Measurements from ENCODE around the gene GLCCI1.
A peak's percentile ranks its signal among the peaks of the same experiment; 100 is the strongest.
"Not testable (repeated sequence)": the region's sequence is repeated elsewhere in the genome, so short reads cannot be mapped to it uniquely, and the experiment has no call there.

GLCCI1 gene

DNA sequence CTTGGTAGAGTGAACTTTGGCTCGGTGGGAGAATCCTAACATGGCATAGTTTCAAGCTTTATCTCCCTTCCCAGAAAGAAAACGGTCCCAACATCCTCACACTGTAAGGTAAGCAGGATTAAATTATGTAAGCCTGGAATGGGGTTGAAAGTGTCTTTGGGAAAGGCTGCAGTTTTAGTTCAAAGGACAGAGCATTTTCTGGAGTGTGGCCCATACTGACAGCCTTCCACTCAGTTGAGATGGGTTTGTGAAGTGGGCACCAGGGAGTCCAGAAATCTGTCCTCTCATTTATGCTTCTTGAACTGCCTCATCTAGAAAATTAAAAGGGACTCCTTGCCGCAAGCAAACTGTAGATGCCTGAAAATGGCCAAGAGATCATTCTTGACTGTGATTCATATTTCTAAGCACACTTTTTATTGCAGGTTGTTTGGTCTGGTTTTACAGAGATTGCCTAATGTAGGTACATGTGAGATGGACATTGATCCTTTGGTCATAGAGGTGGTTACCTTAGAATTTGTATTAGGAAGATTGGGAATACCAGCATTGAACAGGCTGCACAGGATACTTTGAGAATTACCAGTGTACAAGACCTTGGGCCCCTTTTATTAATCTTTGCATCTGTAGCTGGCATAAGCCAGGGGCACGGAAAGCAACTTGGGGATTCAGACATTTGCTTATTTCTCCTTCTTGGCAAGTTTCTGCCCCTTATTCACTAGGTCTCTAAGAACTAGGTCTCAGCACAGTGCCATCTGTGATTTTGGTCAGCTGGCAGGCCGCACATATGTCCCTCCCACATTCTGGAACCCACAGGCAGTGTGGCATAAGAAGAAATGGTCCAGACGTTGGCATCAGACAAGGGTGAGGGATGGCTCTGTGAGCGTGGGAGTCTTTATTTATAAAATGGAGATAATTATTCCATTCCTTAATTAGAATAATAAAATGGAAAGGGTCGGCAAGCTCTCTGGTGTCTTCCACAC is 125.9 kb downstream of the GLCCI1 start:
- no peak for DNase-seq (ENCODE audit: low read depth)

DNA sequence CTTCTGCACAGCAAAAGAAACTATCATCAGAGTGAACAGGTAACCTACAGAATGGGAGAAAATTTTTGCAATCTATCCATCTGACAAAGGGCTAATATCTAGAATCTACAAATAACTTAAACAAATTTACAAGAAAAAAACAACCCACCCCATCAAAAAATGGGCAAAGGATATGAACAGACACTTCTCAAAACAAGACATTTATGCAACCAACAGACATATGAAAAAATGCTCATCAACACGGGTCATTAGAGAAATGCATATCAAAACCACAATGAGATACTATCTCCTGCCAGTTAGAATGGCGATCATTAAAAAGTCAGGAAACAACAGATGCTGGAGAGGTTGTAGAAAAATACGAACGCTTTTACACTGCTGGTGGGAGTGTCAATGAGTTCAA is 132.7 kb downstream of the GLCCI1 start:
- not testable (repeated sequence) for DNase-seq (ENCODE audit: low read depth)

DNA sequence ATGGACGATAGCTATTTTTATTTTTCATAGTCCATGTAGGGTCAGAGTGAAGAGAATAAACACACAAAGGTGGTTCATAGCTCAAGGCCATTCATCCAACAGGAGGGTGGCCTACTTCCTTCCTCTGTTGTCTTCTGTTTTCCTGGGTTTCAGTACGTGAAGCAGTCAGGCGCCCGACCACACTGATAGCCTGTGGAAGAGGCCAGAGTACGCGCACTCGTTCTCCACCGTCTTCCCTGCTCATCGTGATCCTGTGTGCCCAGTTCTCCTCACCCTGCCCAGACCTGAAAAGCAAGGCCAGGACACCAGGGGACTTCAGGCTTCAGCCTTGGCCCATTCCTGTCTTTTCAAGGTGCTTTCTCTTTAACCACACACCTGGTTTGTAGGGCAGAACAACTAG is 134.7 kb downstream of the GLCCI1 start:
- no peak for DNase-seq (ENCODE audit: low read depth)

DNA sequence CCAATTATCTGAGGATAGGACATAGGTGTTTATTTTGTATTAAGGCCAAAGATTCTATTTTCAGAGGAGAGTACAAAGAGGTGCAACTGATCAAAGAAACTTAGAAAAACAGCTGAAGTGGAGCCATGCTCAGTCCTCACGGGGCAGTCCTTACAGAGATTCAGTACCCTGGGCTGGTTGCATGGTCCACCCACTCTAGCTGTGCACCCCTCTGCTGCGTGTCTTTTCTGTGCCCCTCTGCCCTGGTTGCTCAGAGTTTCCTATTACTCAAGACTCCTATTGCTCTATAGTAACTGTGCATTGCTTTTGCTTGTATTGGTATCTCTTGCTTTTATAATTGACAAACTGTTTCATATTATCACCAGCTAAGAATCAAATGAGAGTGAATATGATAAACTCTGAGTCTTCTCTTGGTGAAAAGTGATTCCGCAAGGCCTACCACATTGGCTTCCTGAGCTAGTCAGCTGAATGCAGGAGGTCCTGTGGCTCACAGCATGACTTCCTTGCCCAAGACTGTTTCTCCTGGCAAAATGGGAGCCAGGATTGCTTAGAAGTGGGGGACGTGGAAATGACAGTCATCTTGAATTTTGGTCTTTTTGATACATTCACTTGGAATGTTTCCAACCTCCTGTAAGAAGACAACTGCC is 137.0 kb downstream of the GLCCI1 start:
- no peak for DNase-seq (ENCODE audit: low read depth)

DNA sequence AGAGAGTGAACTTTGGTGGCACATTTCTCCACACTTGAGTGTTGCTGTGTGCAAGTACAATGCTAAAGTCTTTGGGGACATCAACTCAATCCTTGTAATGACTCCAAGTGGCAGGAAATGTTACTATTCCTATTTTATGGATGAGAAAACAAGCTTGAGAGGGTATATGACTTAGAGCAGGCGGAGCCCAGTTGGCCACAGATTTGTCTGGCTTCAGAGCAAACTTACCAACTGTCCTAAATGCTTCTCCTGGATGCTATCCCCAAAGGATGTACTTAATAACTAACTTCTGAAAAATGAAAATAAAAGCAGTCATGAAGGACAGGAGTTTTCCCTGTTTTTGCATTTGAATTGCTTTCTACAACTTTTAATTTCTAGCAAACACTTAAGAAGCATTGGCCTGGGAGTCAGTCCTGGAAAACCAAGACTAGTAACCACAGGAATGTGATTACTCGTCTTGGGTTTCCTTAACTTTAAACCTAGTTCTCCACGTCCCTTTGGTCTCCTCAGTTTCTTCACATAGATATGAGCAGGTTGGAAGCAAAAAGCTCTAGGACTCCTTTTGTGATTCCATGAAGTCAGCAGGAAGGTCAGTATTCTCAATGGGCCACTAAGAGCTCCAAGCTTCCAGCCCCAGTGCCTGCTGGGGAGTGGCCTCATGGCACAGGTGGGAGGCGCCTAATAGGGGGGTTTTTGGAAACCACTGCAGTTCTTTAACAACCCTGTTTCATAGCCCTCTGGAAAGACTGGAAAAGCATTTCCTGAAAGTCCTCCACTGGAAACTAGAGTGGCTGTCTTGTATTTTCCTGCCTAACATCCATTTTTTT is 140.8 kb downstream of the GLCCI1 start:
- no peak for DNase-seq (ENCODE audit: low read depth)

DNA sequence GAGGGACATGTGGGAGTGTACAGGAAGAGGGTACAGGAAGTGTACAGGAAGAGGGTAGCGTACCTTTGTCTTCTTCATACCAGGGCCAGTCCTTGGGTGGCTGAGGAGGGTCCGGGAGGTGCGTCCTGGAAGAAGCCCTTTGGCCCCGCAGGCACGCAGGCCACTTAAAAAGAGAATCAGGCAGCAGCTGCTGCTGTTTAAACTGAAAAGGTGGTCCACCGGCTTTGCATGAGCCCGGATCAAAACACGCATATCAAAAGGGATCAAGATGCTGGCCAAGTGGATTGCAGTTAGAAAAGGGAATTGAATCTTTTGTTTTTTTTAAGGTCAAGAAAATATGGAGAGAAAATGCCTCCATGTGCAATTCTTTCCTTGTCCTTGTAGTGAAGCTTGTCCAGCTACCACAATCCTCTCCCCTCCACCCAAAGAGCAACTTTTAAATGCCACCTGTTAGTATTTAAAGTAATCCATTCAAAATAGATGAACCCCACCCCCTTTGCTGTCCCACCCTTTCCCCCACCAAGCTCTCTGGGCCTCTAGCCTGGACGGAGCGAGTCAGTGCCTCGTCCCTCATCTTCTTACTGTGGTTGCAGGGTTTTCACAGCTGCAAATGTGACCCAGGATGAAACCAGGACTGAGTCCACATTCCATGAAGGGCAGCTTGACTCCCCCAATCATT is 142.8 kb downstream of the GLCCI1 start:
- DNase-seq (ENCODE audit: low read depth): no peak

DNA sequence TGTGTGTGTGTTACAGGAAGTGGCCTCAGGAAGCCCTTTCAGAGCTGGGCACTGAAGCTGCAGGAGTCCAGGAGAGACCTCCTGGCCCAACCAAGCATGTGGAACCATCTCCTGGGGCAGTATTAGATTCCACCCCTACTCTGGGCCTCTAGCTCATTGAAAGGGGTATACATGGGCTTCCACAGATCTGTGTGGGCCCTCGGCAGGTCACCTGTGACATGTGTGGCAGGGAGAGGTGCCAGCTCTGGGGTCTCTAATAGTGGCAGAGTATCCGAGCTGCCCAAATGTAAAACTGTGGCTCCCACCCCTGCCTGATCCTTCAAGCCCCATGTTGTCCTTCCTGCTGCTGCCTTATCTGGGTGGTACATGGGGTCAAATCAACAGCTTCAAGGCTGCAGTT is 144.1 kb downstream of the GLCCI1 start:
- no peak for DNase-seq (ENCODE audit: low read depth)

DNA sequence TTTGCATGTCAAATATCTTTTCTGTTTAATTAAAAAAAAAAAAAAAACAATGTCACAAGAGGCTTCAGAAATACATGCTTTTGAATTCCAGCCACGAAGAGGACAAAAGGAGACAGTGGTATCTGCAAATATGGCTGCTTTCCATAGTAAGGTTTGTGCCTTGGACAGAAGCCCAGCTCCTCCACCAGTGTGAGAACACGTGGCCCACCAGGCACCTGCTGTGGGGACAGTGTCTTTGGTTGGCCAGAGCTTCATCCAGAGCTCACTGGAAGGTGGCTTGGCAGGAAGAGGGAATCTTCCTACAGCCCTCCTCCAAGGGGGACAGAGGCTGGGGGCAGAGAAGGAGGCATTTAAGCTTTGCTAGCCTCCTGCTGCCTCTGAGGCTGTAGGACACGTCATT is 144.6 kb downstream of the GLCCI1 start:
- no peak for DNase-seq (ENCODE audit: low read depth)

DNA sequence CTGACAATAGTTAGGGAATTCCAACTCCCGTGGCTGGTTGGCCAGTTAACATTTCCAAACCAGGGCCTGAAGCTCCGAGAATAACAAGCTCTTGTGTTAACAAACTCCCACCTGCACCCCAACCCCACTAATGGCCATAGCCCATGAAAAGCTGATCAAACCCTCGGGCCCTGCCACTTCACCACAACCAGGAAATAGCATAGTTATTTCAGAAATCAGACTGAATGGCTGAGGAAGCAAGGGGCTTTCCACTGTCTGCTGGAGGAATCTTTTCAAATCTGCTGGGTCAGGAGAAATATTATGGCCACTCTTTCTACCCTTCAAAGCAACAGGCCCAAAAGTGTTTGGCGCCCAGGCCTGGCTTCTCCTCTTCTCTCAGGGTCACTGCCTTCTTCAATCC is 145.6 kb downstream of the GLCCI1 start:
- DNase-seq (ENCODE audit: low read depth): no peak

DNA sequence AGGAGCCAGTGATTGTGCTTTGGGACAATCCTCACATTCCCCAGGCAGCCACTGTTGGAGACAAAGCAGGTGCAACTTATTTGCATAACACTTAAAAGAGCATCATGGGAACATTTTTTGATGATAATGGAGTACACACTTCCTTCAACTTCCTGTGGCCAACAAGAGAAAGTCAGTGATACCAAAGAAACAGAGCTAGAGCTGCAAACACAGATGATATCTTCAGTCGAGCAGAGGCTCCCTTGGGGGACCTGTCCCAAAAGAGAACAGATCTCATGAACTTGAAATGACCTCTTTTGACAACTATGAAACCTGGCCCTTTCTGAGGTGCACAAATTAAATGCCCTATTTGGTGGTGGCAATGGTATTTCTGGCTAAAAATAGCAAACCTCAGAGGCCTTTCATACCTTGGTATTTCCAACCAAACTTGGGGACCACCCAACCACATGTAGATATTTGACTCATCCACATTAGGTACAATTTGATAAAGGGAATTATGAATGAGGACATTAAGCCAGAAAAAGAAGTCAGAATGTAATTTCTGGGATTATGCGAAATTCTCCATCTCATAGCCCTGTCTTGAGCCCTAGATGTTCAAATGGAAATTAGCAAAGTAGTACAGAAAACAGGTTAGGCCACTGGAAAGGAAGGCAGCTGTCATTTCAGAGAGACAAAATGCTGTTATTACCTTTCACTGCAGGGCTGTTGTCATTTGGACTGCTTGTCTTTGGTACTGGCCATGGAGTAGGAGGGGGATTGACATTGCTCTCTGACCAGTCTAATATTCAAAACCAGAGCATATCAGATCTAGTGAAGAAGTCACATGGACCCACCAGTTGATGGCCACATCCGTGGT is 147.2 kb downstream of the GLCCI1 start:
- DNase-seq (ENCODE audit: low read depth): no peak

DNA sequence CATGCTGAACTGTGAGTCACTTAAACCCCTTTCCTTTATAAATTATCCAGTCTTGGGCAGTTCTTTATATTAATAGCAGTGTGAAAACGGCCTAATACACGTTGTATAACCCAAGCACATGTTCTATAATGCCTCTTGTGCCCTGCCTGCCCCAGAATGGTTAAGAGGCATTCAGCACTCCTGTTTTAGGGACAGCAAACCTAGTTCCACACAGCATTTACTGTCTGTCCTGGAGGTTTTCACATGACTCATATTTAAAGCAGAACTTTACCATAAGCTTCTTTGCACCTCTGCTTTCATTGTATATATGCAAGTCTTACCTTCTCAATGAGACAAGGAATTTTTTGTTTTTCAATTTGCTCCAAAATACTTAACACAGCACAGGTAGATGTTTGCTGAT is 148.6 kb downstream of the GLCCI1 start:
- DNase-seq (ENCODE audit: low read depth): no peak

DNA sequence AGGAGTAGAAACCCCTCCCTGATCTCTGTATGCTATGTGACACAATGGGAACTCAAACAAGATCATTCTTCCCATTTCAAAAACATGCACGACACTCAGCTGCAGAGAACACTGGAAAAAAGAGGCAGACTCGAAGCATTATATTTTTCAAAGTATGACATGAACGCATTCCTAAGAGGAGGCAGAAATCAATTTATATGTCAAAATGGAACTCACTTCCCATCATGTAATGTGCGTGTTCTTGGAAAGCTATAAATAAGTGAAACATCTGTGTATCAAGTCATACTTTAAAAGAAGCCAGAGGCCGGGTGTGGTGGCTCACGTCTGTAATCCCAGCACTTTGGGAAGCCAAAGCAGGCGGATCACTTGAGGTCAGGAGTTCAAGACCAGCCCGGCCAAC is 150.7 kb downstream of the GLCCI1 start:
- DNase-seq (ENCODE audit: low read depth): no peak

DNA sequence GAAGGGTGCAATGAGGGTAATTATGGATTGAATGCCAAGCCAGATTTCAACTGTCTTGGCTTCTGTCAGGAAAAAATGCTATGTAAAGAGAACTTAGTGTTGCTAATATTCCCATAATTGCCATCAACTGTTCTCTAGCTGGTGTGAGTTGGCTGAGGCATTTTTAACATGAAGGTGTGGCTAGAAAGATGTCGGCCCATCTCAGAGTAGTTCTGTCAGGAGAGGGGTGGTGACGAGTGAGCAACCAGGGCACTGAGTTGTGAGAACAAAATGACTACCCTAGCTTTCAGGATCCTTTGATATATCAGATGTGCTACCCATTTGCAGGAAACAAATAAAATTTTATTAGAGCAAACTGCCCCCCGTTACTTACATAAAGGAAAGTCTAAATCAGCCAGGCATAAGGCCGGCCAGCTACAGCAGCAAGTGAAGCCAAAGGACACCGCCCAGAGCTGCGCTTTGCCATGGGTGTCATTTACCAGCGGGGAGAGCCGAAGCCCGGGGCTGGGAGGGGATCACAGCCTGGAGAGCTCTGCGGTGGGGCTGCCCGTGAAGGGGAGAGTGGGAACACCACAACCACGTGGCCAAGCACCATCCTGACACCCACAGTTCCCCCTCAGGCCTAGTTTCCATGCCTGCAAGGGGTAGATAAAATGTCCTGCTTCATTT is 151.9 kb downstream of the GLCCI1 start:
- no peak for DNase-seq (ENCODE audit: low read depth)

DNA sequence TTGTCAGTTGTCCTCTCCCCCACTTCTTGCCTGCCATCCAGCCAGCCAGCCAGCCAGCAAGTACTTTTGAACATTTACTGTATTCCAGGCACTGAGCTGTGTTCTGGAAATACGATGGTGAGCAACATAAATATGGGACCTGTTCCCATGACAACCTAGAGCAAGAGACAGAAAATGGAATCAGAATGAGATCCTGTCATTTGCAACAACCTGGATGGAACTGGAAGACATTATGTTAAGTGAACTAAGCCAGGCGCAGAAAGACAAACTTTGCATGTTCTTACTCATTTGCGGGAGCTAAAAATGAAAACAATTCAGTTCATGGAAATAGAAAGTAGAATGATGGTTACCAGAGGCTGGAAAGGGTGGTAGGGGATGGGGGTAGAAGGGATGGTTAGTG is 152.6 kb downstream of the GLCCI1 start:
- no peak for DNase-seq (ENCODE audit: low read depth)

DNA sequence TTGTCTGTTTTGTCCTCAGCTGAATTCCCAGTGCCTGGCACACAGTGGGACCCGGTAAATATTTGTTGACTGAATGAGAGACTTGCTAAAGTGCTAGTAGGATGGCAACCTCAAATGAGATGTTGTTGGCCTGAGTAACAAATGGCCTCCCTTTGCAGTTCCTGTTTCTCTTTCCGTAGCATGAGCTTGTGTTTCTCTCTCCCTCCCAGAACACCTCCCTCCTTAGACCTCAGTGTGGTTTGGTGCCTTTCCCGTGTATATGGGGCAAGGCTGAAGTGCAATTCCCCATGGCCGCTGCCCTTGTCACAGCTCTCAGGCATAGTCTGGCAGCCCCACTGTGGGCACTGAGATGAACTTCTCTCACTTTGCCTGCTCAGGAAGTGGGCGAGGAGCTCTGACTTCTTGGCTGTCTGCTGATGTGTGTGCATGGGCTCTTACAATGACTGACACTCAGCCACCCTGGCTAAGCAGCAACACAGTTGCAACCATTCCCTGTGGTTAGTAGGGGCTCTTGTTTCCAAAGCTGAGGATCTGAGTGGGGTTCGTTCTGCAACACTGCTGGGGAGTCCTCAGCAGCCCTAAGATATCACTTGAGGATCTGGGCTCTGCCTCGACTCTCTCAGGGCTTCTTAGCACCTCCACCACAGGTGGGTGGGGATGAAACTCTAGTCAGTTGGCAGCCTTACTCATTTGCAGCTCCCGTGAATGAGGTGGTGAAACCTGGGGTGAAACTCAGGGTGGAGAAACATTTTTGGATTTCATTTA is 157.3 kb downstream of the GLCCI1 start:
- peak; percentile 73 for DNase-seq (ENCODE audit: low read depth)

DNA sequence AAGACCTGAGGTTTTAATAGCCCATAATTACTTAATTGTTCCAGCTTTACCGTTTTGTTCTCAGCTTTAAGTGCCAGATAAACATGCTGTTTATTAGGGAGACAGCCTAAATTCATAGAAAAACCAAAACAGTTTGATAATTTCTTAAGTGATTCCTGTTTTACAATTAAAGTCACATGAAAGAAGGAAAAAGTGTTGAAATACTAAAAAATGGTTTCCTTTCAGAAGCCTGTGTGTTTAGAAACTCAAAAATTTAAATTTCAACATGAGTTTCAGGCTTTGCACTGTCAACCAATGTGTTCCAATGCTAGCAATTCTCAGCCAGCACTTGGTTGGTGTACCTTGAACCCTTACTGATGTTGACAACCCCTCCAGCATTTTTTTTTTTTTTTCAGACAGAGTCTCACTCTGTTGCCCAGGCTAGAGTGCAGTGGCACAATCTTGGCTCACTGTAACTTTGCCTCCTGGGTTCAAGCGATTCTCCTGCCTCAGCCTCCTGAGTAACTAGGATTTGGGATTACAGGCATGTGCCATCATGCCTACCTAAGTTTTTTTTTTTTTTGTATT is 158.1 kb downstream of the GLCCI1 start:
- no peak for DNase-seq (ENCODE audit: low read depth)

DNA sequence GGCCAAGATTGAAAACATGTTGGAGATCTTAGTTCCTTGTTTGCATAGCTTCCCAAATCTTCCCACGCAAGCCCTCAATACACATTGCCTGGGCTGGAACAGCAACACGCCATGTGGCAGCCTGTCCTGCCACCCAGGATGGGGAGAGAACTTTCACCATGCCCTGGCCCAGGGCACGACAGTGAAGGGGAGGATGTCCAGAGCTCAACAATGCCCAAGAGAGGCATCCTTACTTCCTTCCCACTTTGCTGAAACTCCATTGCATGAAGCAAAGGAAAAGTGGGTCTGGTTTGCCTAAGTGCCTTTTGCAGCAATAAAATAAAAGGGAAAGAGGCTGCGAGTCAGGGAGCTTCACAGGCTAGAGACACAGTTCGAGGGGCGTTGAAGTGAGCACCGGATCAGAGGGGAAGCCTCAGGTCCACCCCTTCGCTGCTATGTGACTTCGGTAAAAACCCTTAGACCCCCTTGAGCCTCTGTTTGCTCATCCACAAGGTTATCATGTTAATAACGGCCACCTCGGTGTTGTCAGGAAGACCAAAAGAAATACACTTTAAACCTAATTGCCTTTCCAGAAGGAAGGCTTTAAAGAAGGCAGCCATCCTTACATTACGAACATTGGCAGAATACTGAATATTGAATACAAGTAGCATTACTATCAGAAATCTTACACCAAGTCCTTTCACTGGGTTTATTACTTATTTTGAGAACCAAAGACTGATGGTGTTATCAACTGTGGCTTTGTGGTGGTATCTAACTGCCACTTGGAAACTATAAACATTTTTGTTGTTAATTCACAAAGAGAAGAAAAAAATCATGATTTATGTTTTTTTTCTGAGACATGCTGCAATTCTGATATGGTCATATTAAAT is 160.1 kb downstream of the GLCCI1 start:
- no peak for DNase-seq (ENCODE audit: low read depth)

DNA sequence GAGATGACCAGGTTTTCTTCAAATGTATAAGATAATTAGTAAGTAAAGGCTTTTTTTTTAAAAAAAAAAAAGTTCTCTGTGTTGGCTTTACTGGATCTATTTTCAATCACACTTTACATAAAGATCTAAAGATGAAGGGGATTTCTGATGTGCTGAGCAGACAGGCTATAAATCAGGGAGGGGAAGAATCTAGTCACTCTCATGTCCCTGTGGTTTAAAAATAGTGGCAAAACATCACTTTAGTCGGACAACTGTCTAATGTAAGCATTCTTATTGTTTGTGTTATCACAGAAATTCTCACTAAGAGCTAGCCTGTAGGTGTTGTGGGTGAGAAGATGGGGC is 160.7 kb downstream of the GLCCI1 start:
- DNase-seq (ENCODE audit: low read depth): no peak

DNA sequence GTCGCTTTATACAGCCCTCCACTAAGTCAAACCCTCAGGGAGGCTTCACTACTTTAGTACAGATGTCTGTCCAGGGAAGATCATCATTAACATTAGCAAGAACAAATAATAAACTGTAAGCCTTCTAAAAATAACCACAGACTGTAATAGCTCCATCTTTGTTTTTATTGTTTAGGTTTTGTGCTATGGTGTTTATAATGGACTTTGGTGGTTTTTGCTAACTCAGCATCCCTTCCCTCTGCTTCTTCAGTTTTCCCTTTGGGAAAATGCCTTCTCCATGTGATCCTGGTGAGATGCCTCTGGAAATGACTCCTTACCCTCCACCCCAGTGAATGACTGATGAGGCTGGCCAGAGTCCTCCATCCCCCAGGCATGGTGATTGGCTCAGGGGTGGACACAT is 162.1 kb downstream of the GLCCI1 start:
- DNase-seq (ENCODE audit: low read depth): no peak
